H1 (cell line): Measurements from ENCODE around the gene METRNL. TPM values are rescaled to one million over a fixed set of nuclear protein-coding genes. Genes with fewer than 3 reads are reported as not detected.

Experiments used
- CBX8 ChIP-seq: fragments of 300-800, 300-1000 bp; sonication (generic); IDR thresholded peaks from 2 replicates; pipeline ENCODE4 v1.7.1; 2016; ENCODE audit warnings: low read depth, low read length, borderline replicate concordance
- CEBPB ChIP-seq: IDR thresholded peaks from 2 replicates; pipeline ENCODE4 v1.6.1; 2012; ENCODE audit warnings: low read depth, low read length
- CHD7 ChIP-seq: fragments of 300-600 bp; sonication (generic); IDR thresholded peaks from 2 replicates; pipeline ENCODE4 v1.7.1; 2012; ENCODE audit warnings: low read length, moderate library complexity, mild to moderate bottlenecking, inconsistent platforms; ENCODE audit not compliant: insufficient replicate concordance
- E2F6 ChIP-seq: IDR thresholded peaks from 2 replicates; pipeline ENCODE4 v1.6.1; 2012; ENCODE audit warnings: inconsistent platforms
- GABPA ChIP-seq: IDR thresholded peaks from 2 replicates; pipeline ENCODE4 v1.6.1; 2011; ENCODE audit warnings: mild to moderate bottlenecking, low read length, moderate library complexity, borderline replicate concordance; ENCODE audit not compliant: insufficient read depth
- NANOG ChIP-seq: IDR thresholded peaks from 2 replicates; pipeline ENCODE4 v1.6.1; 2011; ENCODE audit warnings: low read length, low read depth, mild to moderate bottlenecking, inconsistent platforms; ENCODE audit not compliant: insufficient read depth, poor library complexity, severe bottlenecking
- PHF8 ChIP-seq: fragments of 200-600 bp; sonication (generic); conservative IDR thresholded peaks from 2 replicates; pipeline ENCODE4 v1.7.1; 2012; ENCODE audit warnings: low read depth, mild to moderate bottlenecking, inconsistent platforms, low read length, moderate library complexity
- SP1 ChIP-seq: IDR thresholded peaks from 2 replicates; pipeline ENCODE4 v1.6.1; 2011; ENCODE audit warnings: low read depth, low read length
- polyA plus RNA-seq, 7 experiments: library from polyadenylated mRNA; depleted of rRNA in 3 of 7; stranded (reverse) in 5 of 7; unstranded in 2 of 7; fragments of >200 nt in 5 of 7; fragments of 200-250 nt in 2 of 7; gene quantifications; 1 replicate in 5 of 7; 2 replicates in 1 of 7; 4 replicates in 1 of 7; pipeline versions ENCODE4 v1.2.1 to v1.2.3, GENCODE V29; 2011 to 2013; ENCODE audit warnings: missing spikeins in 2 of 7, mixed read lengths in 2 of 7
- total RNA-seq: library from RNA; stranded (reverse); fragmentation: NEBNext Ultra II Directional; extraction: Animal tissue kit (Norgen Biotek cat#: 25700); gene quantifications from 2 replicates; pipeline ENCODE4 v1.2.1, GENCODE V29; 2021

Gene METRNL
- total and polyA plus RNA-seq, 2 of the 8 experiments (the other 6 are each of a cell fraction or from before 2014, with no cell fraction given), result 13.9 to 14.2 TPM

- peak; percentile 81 for TF ChIP-seq PHF8
- no peak for TF ChIP-seq CEBPB
- TF ChIP-seq GABPA, result 0 out of 2 replicates have a peak, but pooled peaks have one; percentile 30
- TF ChIP-seq E2F6, result peak; percentile 39; the same call in 1 of the 2 replicates
- no peak for TF ChIP-seq NANOG
- no peak for TF ChIP-seq SP1
- TF ChIP-seq CBX8, result no peak
- no peak for TF ChIP-seq CHD7
Measured at GRCh38 chr17:83051396-83052240, 27.8 kb upstream of the METRNL start (continued).
